T1000 (cell line): ENCODE results near the gene TRIM8.

ENCODE experiments used
- DNase-seq: peaks from one replicate; lab custom pipeline; 2025; ENCODE audit warnings: mixed read lengths; lab: John Stamatoyannopoulos, UW

Gene TRIM8

DNA sequence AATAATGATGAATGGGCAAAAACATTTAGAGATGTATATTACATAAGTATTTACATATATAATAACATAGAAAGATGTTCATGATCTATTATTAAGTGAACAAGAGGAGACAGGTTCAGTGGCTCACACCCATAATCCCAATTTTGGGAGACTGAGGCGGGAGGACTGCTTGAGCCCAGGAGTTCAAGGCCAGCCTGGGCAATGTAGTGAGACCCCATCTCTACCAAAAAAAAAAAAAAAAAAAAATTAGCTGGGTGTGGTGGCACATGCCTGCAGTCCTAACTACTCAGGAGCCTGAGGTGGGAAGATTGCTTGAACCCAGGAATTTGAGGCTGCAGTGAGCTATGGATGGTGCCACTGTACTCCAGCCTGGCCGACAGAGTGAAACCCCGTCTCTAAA, 57.5 kb downstream of the TRIM8 start:
- no peak for DNase-seq

DNA sequence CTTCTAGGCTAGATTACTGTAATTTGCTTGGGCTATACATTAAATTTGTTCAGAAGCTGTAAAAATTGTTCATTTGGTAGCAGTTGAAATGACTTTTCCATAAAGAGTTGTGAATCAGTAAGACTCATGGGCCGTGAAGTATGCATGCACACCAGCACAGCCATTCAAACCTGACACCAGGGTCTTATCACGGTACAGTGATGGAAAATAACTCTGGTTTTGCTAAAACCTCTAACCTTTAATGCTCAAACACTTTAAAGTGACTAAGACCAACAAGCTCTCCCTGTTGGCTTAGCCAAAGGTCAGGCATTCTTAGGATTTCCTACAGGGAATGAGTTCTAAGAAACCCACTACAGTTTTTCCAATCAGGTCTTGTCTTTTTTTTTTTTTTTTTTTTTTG, 58.5 kb downstream of the TRIM8 start:
- DNase-seq = no peak

DNA sequence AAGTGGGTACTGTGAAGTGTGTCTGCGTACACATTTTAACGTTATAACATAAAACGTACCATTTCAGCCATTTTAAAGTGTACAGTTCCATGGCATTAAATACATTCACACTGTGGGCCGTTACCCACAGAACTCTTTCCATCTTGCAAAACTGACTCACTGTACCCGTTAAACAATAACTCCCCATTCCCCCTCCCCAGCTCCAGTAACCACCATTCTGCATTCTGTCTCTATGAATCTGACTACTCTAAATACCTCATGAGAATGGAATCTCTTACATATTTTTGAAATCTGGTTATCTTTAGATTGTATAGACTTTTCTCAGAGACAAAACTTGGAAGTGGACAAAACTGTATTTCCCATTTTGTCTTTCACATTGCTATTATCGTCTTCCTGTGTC, 60.6 kb downstream of the TRIM8 start:
- no peak for DNase-seq

DNA sequence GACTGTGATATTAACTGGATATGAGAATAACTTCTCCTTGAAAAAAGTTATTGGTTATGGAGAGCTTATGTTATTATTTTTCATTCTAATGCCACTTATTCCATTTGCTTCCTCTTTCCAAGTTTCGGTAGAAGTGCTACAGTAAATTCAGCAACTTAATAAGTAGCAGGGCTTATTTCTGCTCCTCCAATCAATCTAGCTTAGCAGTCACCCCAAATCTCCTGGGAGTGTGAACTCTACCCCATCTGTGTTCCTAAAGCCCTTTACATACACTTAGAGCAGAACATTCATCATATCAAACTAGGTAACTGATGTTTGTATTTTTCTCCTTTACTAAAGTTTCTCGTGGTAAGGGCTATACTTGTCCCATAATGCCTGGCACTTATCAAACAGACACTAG, 61.3 kb downstream of the TRIM8 start:
- DNase-seq = no peak
